OCI-LY3 (cell line): ENCODE measurements around the gene PNMA6E.

Experiments
- H2AFZ ChIP-seq: fragments of 200-600, 300-600 bp; shearing (Covaris generic); 2 replicates; pipeline ENCODE4 v1.6.0; 2014; ENCODE audit warnings: antibody characterized with exemption, low read depth, low read length
- H3K27ac ChIP-seq: fragments of 200-600, 300-600 bp; sonication (generic); 2 replicates; pipeline ENCODE4 v1.5.1; 2014; ENCODE audit warnings: mild to moderate bottlenecking, low read length, moderate library complexity, mixed read lengths
- H3K27me3 ChIP-seq: fragments of 200-600, 300-600 bp; sonication (generic); 2 replicates; pipeline ENCODE4 v1.6.1; 2014; ENCODE audit warnings: low read depth, low read length, mixed read lengths
- H3K36me3 ChIP-seq: fragments of 200-600, 300-600 bp; sonication (generic); replicated peaks from 2 replicates; pipeline ENCODE3; 2014; ENCODE audit warnings: low read depth, low read length, mixed read lengths
- H3K4me1 ChIP-seq: fragments of 300-600, 200-600 bp; sonication (generic); 2 replicates; pipeline ENCODE4 v1.6.1; 2014; ENCODE audit warnings: low read length, mixed read lengths
- H3K4me2 ChIP-seq: fragments of 200-600, 300-600 bp; sonication (generic); 2 replicates; pipeline ENCODE4 v1.6.1; 2014; ENCODE audit warnings: low read length, mixed read lengths
- H3K4me3 ChIP-seq: fragments of 300-600, 200-600 bp; sonication (generic); 2 replicates; pipeline ENCODE4 v1.5.1; 2014; ENCODE audit warnings: antibody characterized with exemption, mild to moderate bottlenecking, low read length, moderate library complexity
- H3K79me2 ChIP-seq: fragments of 300-600, 200-600 bp; shearing (Covaris generic); 2 replicates; pipeline ENCODE4 v1.6.1; 2014; ENCODE audit warnings: mild to moderate bottlenecking, low read length, mixed read lengths
- H3K9ac ChIP-seq: fragments of 300-600, 200-600 bp; shearing (Covaris generic); 2 replicates; pipeline ENCODE4 v1.6.0; 2014; ENCODE audit warnings: mild to moderate bottlenecking, low read length, moderate library complexity
- H3K9me3 ChIP-seq: fragments of 200-600, 300-600 bp; shearing (Covaris generic); 2 replicates; pipeline ENCODE4 v1.6.1; 2014; ENCODE audit warnings: low read length, mixed read lengths; ENCODE audit not compliant: insufficient read depth
- H4K20me1 ChIP-seq: fragments of 200-600, 300-600 bp; sonication (generic); 2 replicates; pipeline ENCODE4 v1.6.1; 2016; ENCODE audit warnings: low read length, mixed read lengths; ENCODE audit not compliant: insufficient read depth
- EZH2phosphoT487 ChIP-seq: fragments of 200-600 bp; shearing (Covaris generic); IDR thresholded peaks from 2 replicates; pipeline ENCODE4 v1.6.1; 2018; ENCODE audit warnings: antibody characterized with exemption, mixed run types, low read depth
- TF ChIP-seq, protein P1 (sequence below): fragments of 200-600, 300-600 bp; sonication (generic); IDR thresholded peaks from 2 replicates; pipeline ENCODE4 v1.5.1; 2014; ENCODE audit warnings: antibody characterized with exemption, low read length, low read depth

Gene PNMA6E

DNA sequence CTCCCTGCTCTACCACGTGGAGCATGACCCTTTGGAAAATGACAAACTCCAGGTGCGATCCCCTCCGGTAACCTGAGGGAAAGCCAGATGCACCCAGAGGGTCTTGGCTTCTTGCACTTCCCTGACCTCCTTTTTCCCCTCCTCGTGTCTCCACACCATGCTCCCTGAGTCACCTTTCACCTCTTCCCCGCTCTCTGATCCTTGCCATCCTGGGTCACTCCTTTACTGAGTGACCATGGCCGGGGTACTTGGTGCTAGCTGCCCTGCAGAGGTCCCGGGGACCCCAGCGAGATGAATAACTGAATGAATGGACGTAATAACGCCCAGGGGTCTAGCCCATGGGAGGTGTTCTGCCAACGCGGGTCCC lies 9.7 kb upstream of the PNMA6E start:
- Histone ChIP-seq H3K36me3 (no peaks in the 10 kb centered on the region), H2AFZ (peak overlapping the region; percentile 82), H3K4me1 (peaks cover 15% of the 10 kb centered on the region), H3K79me2 (peaks cover 7% of the 10 kb centered on the region; the same call in 1 of the 2 replicates), H3K9me3 (no peaks in the 10 kb centered on the region), H3K9ac (peak overlapping the region; percentile 81; the same call in 1 of the 2 replicates), H3K27me3 (no peaks in the 10 kb centered on the region), H4K20me1 (no peaks in the 10 kb centered on the region), H3K27ac (no peak overlapping the region), H3K4me2 (peak overlapping the region; percentile 99), H3K4me3 (peak overlapping the region; percentile 98)
- TF ChIP-seq, protein P1, sequence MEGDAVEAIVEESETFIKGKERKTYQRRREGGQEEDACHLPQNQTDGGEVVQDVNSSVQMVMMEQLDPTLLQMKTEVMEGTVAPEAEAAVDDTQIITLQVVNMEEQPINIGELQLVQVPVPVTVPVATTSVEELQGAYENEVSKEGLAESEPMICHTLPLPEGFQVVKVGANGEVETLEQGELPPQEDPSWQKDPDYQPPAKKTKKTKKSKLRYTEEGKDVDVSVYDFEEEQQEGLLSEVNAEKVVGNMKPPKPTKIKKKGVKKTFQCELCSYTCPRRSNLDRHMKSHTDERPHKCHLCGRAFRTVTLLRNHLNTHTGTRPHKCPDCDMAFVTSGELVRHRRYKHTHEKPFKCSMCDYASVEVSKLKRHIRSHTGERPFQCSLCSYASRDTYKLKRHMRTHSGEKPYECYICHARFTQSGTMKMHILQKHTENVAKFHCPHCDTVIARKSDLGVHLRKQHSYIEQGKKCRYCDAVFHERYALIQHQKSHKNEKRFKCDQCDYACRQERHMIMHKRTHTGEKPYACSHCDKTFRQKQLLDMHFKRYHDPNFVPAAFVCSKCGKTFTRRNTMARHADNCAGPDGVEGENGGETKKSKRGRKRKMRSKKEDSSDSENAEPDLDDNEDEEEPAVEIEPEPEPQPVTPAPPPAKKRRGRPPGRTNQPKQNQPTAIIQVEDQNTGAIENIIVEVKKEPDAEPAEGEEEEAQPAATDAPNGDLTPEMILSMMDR: no peak
- TF ChIP-seq EZH2phosphoT487: no peak

DNA sequence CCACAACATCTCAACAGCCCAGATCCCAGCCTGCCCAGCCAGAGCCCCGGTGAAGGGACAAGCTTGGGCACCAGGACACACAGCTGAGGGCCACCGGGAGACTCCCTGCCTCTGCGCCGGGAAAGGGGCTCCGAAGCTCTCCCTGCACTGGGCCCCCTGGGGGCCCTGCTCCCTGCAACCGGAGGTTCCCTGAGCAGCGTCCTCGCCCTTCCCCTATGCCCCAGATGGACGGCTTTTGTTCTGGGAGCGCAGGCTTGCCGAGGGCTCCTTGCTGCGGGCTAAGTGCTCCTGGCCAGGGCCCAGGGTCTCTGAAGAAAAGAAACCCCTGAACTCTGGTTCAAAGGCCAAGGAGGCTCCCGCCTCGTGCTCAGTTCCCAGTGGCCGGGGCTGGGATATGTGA lies 9.2 kb upstream of the PNMA6E start:
- no peak overlapping the region for H2AFZ ChIP-seq
- no peaks in the 10 kb centered on the region for H3K27me3 ChIP-seq
- H3K79me2 ChIP-seq: peaks cover 7% of the 10 kb centered on the region; the same call in 1 of the 2 replicates
- H3K4me3 ChIP-seq: no peak overlapping the region
- no peak overlapping the region for H3K4me2 ChIP-seq
- no peak overlapping the region for H3K27ac ChIP-seq
- H3K36me3 ChIP-seq: no peaks in the 10 kb centered on the region
- H3K9ac ChIP-seq: no peak overlapping the region
- H3K4me1 ChIP-seq: peaks cover 15% of the 10 kb centered on the region
- H3K9me3 ChIP-seq: no peaks in the 10 kb centered on the region
- H4K20me1 ChIP-seq: no peaks in the 10 kb centered on the region
- TF ChIP-seq, protein P1: no peak
- TF ChIP-seq EZH2phosphoT487: no peak

DNA sequence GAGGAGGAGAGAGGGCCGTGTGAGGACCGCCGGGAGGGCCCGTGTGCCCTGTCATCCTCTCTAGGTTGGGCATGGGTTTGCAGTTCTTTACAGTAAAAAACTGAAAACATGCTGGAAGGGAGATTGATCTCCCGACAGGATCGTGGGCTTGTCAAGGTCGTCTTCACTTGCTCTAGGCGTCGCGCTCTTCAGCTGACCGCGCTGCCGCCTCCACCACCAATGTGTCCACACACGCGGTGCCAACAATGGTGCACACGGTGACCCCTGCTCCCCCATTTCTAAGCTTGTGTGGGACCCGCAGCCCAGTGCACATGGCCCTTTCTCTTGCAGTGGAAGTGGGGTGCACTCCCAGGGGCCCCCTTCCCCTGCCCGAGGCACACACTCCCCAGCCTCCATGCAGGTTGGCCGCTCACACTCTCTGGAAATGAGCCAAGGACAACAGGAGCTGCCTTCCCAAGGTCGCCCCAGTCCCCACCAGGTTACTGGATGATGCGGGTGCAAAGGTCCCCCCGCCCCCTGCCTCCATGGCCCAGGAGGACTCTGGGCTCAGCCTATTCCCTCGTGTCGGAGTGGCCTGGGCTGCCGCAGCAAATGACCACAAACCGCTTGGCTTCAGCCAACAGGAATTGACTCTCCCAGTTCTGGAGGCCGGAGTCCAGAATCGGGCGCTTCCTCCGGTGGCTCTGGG lies 8.4 kb upstream of the PNMA6E start:
- Histone ChIP-seq H3K4me1 (peaks cover 15% of the 10 kb centered on the region), H3K27me3 (no peaks in the 10 kb centered on the region), H3K9me3 (no peaks in the 10 kb centered on the region), H3K4me3 (no peak overlapping the region), H3K36me3 (no peaks in the 10 kb centered on the region), H3K27ac (no peak overlapping the region), H3K9ac (no peak overlapping the region), H3K4me2 (no peak overlapping the region), H3K79me2 (peaks cover 7% of the 10 kb centered on the region; the same call in 1 of the 2 replicates), H2AFZ (no peak overlapping the region), H4K20me1 (no peaks in the 10 kb centered on the region)
- TF ChIP-seq EZH2phosphoT487: no peak

DNA sequence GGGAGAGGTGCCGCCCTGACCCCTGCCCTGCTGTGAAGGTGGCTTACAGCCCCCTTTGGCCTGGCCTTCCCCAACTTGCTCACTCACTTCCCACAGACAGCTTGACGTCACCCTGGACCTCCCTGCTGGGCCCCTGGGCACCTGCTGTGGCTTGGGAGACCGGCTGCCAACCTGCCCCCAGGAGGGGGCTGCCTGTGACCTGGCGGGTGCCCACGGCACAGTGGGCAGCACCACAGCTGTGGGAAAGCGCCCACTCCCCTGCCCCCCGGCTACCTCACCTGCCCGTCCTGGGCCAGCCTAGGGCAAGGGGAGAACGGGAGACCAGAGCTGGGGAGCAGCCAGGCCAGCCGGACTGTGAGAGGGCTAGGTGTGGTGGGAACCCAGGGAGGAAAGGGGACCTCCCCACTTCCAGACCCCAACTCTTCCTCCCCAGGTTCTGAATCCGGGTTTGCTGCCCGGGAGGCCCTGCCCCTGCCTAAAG lies 7.8 kb upstream of the PNMA6E start:
- Histone ChIP-seq H3K9me3 (no peaks in the 10 kb centered on the region), H3K9ac (no peak overlapping the region), H3K4me1 (peaks cover 15% of the 10 kb centered on the region), H4K20me1 (no peaks in the 10 kb centered on the region), H3K79me2 (peaks cover 7% of the 10 kb centered on the region; the same call in 1 of the 2 replicates), H3K36me3 (no peaks in the 10 kb centered on the region), H3K4me3 (no peak overlapping the region), H3K27ac (no peak overlapping the region), H2AFZ (no peak overlapping the region), H3K27me3 (no peaks in the 10 kb centered on the region), H3K4me2 (no peak overlapping the region)
- TF ChIP-seq, protein P1: no peak
- TF ChIP-seq EZH2phosphoT487: no peak
